Measurements from ENCODE around the gene ELMO2.
A peak's percentile ranks its signal among the peaks of the same experiment; 100 is the strongest.

Gene ELMO2

GRCh38 chr20:46400253-46400652 lies 6.2 kb downstream of the ELMO2 start:
- peak overlapping the region; percentile 24 for H3K4me3 ChIP-seq (replicated peaks; ENCODE audit: low read depth, low read length)
- TF ChIP-seq, protein P1, sequence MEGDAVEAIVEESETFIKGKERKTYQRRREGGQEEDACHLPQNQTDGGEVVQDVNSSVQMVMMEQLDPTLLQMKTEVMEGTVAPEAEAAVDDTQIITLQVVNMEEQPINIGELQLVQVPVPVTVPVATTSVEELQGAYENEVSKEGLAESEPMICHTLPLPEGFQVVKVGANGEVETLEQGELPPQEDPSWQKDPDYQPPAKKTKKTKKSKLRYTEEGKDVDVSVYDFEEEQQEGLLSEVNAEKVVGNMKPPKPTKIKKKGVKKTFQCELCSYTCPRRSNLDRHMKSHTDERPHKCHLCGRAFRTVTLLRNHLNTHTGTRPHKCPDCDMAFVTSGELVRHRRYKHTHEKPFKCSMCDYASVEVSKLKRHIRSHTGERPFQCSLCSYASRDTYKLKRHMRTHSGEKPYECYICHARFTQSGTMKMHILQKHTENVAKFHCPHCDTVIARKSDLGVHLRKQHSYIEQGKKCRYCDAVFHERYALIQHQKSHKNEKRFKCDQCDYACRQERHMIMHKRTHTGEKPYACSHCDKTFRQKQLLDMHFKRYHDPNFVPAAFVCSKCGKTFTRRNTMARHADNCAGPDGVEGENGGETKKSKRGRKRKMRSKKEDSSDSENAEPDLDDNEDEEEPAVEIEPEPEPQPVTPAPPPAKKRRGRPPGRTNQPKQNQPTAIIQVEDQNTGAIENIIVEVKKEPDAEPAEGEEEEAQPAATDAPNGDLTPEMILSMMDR (IDR thresholded peaks at IDR 0.05; ENCODE audit: low read length, missing control alignments): no peak
- DNase-seq (ENCODE audit: low read depth): peak; percentile 87

DNA sequence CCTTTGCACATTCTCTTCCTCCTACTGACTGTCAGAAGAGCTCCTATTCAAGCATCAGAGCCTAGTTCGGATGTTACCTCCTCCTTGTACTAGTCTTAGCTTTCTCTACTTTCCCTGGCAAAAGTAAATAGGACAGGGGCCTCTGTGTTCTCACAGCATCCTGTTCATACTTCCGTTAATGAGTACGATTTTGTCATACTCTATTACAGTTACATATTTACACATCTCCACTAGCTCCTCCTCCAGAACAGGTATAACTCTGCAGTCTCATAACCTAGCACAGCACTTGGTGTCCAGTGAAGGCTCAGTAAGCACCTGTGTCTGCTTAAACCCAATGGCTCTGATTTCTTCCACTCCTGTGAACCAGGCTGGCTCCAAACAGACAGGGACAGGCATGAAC lies 7.0 kb downstream of the ELMO2 start:
- DNase-seq (ENCODE audit: low read depth): no peak
- H3K4me3 ChIP-seq (replicated peaks; ENCODE audit: low read depth, low read length): no peak overlapping the region

GRCh38 chr20:46398963-46399362 lies 7.5 kb downstream of the ELMO2 start:
- H3K4me3 ChIP-seq (replicated peaks; ENCODE audit: low read depth, low read length): no peak overlapping the region
- no peak for DNase-seq (ENCODE audit: low read depth)
- TF ChIP-seq, protein P1 (IDR thresholded peaks at IDR 0.05; ENCODE audit: low read length, missing control alignments): no peak

More for the DNA sequence above, 7.0 kb downstream of the ELMO2 start:
- TF ChIP-seq, protein P1 (IDR thresholded peaks at IDR 0.05; ENCODE audit: low read length, missing control alignments): no peak

DNA sequence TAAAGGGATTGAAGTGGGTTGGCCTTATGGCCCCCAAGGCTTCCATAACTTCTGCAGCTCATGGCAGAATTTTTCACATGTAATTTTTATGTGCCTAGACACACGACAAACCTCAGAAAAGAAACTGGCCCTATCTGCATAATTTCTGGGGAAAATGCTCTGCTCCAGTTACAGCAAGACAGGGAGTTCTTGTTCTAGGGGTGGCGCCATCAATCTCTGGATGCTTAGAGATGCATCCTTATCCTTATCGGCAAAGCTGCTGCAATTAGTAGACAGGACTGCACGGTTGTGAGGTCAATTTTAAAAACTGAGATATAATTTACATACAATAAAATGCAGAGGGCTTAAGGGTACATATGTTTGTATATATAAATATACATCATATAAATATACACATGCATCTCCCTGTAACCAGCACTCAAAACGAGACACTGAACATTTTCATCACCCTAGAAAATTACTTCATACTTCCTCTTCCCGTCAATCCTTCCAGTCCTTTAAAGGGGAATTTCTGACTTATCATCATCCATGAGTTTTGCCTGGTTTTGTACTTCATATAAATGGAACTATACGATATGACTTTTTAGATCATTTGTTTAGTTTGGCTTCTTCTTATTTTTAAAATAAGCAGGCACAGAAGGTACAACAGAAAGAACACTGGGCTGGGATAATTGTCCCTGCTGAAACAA lies 10.2 kb downstream of the ELMO2 start:
- H3K4me3 ChIP-seq (replicated peaks; ENCODE audit: low read depth, low read length): no peak overlapping the region
- TF ChIP-seq, protein P1 (IDR thresholded peaks at IDR 0.05; ENCODE audit: low read length, missing control alignments): no peak
- no peak for DNase-seq (ENCODE audit: low read depth)

GRCh38 chr20:46394872-46395760 lies 11.3 kb downstream of the ELMO2 start:
- H3K4me3 ChIP-seq (replicated peaks; ENCODE audit: low read depth, low read length): no peak overlapping the region
- TF ChIP-seq, protein P1 (IDR thresholded peaks at IDR 0.05; ENCODE audit: low read length, missing control alignments): no peak
- no peak for DNase-seq (ENCODE audit: low read depth)

DNA sequence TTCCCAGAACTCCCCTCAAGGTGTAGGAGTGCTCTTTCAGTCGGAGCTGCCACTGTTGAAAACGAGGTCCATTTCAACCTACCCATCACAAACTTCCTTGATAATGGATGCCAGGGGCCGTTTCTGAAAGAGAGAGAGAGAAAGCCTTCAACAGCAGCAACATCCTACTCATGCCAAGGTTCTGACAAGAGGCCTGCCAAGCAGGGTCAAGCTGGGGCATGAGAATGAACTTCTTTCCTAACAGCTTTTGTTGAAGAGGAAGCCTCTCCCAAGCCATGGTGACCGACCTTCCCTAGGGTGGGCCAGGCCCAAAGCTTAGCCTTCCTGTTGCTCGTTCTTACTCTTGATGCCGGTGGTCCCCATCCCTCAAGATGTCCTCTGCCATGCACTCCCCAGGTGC lies 12.4 kb downstream of the ELMO2 start:
- no peak overlapping the region for H3K4me3 ChIP-seq (replicated peaks; ENCODE audit: low read depth, low read length)
- TF ChIP-seq, protein P1 (IDR thresholded peaks at IDR 0.05; ENCODE audit: low read length, missing control alignments): no peak

More for the DNA sequence above, 12.4 kb downstream of the ELMO2 start:
- no peak for DNase-seq (ENCODE audit: low read depth)
